ENCODE measurements around the gene C9orf50.

Gene C9orf50

DNA sequence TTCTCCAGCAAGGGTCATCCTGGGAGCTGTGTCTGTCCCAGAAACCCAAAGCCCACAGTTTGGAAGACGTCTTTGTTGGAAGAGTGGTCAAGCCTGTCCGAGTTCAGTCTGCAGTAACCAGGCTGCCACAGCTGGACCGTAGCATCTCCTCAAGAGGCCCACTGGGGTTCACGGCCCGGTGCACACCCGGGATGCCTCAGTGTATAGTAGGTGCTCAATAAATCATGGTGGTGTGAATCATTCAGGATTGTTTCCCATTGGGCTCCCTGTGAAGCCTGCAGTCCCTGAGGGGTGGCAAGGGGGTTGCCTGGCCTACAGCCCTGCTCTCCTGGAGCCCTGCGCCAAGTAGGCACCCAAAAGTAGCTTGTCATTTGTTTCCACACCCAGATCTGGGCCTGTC lies 34.3 kb upstream of the C9orf50 start:
- H3K4me3 ChIP-seq (ENCODE audit: low read depth, low read length): no peak overlapping the region
- no peak for TF ChIP-seq CTCF (IDR thresholded peaks at IDR 0.05; ENCODE audit: borderline replicate concordance, insufficient read depth, low read depth, low read length)

DNA sequence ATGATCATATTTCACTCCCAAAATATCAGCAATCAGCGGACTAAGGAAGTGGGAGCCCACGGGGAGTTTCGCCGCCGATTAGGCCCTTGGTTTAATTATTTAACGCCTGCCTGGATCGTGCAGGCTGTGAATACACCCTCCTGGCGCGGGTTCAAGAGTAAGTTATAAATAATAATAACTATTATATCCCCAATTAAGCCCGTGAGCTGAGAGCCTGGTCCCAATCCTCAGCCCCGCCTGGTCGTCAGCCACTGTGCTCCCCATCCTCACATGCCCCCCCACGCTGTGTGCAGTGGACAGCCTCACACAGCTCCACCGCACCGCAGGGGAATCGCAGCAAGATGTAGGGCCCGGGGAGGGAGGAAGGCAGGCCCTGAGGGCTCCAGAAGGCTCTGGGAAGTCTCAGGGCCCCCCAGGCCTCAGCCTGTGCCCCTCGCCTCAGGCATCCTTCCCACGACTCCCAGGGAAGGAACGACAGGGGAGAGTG lies 33.7 kb upstream of the C9orf50 start:
- TF ChIP-seq CTCF (IDR thresholded peaks at IDR 0.05; ENCODE audit: borderline replicate concordance, insufficient read depth, low read depth, low read length): no peak
- H3K4me3 ChIP-seq (ENCODE audit: low read depth, low read length): no peak overlapping the region

- no peak for TF ChIP-seq CTCF (IDR thresholded peaks at IDR 0.05; ENCODE audit: borderline replicate concordance, insufficient read depth, low read depth, low read length)
- no peak overlapping the region for H3K4me3 ChIP-seq (ENCODE audit: low read depth, low read length)
These were observed 33.1 kb upstream of the C9orf50 start for GRCh38 chr9:129653823-129654553.

DNA sequence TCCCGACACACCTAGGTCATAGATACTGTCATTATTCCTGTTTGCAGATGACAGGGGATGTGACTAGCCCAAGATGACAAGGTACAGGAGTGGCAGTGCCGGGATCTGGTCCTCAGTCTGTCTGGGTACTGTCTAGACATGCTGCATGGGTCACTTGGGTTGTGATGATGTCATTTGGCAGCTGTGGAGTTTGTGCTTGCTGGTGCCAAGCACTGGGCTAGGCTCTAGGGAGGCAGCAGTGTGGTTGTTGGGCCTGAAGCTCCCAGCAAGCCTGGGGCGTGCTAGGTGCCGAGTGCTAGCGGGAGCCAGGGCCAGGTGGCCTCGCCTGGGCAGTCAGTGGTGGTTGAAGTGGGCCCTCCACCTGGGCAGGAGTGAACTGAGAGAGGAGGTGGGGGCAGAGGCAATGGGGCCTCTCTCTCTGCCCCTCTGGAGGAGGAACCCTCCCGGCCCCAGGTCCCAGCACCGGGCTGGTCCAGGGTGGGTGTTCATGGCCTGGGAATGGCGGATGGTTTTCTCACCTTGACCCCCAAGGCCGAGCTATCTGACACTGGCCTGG lies 29.9 kb upstream of the C9orf50 start:
- H3K4me3 ChIP-seq (ENCODE audit: low read depth, low read length): no peak overlapping the region
- TF ChIP-seq CTCF (IDR thresholded peaks at IDR 0.05; ENCODE audit: borderline replicate concordance, insufficient read depth, low read depth, low read length): no peak

DNA sequence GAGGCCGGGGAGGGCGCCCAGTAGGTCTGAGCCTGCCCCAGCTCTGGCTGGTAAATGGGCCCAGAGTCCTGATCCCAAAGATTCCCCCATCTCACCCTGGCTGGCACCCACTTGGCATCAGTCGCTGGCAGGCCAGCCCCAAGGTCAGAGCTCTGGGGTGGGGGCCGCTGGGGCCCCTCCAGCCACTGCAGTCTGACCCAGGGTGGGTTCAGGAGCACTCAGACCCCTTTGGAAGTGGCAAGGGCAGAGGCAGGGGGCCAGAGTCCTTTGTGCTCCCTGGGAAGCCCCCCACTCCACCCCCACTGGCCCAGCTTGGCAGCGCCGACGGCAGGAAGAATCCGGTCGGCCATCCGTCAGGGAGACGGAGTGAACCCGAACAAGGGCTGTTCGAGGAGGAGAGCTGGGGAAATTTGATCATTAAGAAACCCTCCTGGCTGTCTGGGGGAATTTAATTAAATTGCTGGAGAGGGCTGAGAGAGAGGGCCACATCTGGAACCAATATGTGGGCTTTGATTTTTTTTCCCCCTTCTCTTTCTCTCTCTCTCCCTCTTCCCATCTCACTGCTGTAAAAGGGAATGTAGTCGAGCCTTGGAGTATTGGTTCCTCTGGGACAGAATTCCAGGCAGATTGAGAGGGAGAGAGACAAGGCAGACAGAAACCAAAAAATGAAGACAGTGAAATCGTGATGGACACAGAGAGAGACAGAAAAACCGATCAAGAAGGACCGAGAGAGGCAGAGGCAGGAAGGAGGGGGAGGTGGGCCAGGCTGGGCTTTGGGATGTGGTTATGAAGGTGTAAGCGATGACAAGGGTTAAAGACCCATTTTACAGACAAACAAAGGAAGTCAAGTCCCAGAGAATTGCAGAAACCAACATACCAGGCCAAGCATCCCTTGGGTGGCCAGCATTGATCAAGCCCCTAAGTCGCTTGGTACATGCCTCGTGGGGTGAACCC lies 29.1 kb upstream of the C9orf50 start:
- no peak overlapping the region for H3K4me3 ChIP-seq (ENCODE audit: low read depth, low read length)
- no peak for TF ChIP-seq CTCF (IDR thresholded peaks at IDR 0.05; ENCODE audit: borderline replicate concordance, insufficient read depth, low read depth, low read length)

DNA sequence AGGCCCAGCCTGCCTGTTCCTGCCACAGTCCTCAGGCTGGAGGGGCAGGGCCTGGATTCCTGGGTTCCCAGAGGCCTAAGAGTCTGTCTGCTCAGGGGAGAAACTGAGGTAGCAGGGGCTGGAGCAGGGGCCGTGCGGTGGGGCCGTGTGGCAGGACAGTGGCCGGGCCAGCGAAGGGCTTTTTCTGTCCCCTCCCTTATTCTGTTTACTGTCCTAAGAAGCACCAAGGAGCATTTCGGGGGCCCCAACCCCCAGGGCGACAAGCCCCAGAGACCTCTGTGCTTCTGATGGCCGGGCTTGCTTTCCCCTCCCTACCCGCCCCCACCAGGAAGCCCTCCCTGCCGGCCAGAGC lies 27.8 kb upstream of the C9orf50 start:
- no peak for TF ChIP-seq CTCF (IDR thresholded peaks at IDR 0.05; ENCODE audit: borderline replicate concordance, insufficient read depth, low read depth, low read length)
- no peak overlapping the region for H3K4me3 ChIP-seq (ENCODE audit: low read depth, low read length)
